ENCODE results near the gene ZNF3. TPM values are rescaled to one million over a fixed set of nuclear protein-coding genes. Genes with fewer than 3 reads are reported as not detected.

Gene ZNF3
- polyA plus RNA-seq, 1 donor (not counting 4 experiments of a cell fraction or from before 2014, with no cell fraction given) = 16.8 TPM

DNA sequence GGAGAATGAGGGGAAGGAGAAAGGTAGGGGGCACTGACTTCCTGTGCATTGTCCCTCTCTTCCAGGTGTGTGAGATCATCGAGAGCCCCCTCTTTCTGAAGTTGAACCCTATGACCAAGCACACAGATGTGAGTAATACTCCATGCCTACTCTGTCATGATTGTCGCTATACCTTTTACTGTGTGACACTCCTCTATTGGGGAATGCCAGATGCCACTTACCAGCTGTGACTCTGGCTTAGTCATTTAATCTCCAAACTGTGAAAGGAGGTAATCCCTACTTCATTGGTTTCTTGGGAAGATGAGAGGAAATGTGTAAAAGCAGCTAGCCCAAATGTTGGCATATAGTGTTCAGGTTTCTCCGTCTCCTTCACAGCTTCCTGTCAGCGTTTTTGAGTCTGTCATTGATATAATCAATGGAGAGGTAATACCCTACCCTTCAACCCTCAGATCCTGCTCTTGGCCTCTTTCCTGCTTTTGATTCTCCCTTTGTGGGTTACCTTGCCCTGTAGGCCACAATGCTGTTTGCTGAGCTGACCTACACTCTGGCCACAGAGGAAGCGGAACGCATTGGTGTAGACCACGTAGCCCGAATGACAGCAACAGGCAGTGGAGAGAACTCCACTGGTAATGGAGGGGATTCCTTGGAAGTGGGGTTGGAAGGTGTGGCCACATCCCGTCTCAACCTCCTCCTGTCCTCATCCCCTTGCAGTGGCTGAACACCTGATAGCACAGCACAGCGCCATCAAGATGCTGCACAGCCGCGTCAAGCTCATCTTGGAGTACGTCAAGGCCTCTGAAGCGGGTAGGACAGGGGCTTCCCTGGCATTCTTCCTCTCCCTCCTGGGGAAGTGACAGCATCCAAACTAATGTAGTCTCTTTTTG lies 9.2 kb upstream of the ZNF3 start:
- no peak overlapping the region for H2AFZ ChIP-seq (ENCODE audit: control insufficient read depth, low read length)
- no peak overlapping the region for H3K27ac ChIP-seq (ENCODE audit: control insufficient read depth, insufficient read depth, low read length)
- H3K9me3 ChIP-seq (ENCODE audit: control insufficient read depth, low read depth, low read length) = no peaks in the 10 kb centered on the region
- no peak for TF ChIP-seq EZH2 (IDR thresholded peaks at IDR 0.05; ENCODE audit: low read length)
- TF ChIP-seq, protein P1, sequence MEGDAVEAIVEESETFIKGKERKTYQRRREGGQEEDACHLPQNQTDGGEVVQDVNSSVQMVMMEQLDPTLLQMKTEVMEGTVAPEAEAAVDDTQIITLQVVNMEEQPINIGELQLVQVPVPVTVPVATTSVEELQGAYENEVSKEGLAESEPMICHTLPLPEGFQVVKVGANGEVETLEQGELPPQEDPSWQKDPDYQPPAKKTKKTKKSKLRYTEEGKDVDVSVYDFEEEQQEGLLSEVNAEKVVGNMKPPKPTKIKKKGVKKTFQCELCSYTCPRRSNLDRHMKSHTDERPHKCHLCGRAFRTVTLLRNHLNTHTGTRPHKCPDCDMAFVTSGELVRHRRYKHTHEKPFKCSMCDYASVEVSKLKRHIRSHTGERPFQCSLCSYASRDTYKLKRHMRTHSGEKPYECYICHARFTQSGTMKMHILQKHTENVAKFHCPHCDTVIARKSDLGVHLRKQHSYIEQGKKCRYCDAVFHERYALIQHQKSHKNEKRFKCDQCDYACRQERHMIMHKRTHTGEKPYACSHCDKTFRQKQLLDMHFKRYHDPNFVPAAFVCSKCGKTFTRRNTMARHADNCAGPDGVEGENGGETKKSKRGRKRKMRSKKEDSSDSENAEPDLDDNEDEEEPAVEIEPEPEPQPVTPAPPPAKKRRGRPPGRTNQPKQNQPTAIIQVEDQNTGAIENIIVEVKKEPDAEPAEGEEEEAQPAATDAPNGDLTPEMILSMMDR (optimal IDR thresholded peaks at IDR 0.05 in 1 of 3, IDR thresholded peaks at IDR 0.05 in 1 of 3, conservative IDR thresholded peaks at IDR 0.05 in 1 of 3; ENCODE audit: extremely low read depth in 1 of 3, insufficient read depth in 2 of 3, low read length in 3 of 3) = no peak
- H3K4me1 ChIP-seq (ENCODE audit: control insufficient read depth, extremely low read depth, insufficient read depth, low read length) = peaks cover 27% of the 10 kb centered on the region
- dilution Hi-C loops (cut with MboI; ENCODE audit: extremely low pct_ligation_motif_present, low sequenced_read_pairs) = no loop called here
- H3K4me3 ChIP-seq (ENCODE audit: control insufficient read depth in 2 of 3, extremely low read depth in 1 of 3, insufficient read depth in 2 of 3, low read depth in 1 of 3, low read length in 3 of 3) = no peak overlapping the region
- peaks cover 19% of the 10 kb centered on the region for H3K79me2 ChIP-seq (ENCODE audit: control insufficient read depth, insufficient read depth, low read length)
- FAIRE-seq (no peak), DNase-seq (ENCODE audit: low read depth, low spot score) (no peak)
- H3K9ac ChIP-seq (ENCODE audit: control insufficient read depth, extremely low read depth, insufficient read depth, low read length) = no peak overlapping the region
- peaks cover 35 to 49% of the 10 kb centered on the region in 2 experiments for H3K36me3 ChIP-seq (ENCODE audit: control insufficient read depth in 2 of 2, extremely low read depth in 1 of 2, insufficient read depth in 2 of 2, low read length in 2 of 2)
- no peaks in the 10 kb centered on the region for H3K9me1 ChIP-seq (ENCODE audit: control insufficient read depth, extremely low read depth, insufficient read depth, low read length)
- no peaks in the 10 kb centered on the region for H3K27me3 ChIP-seq (ENCODE audit: control insufficient read depth, extremely low read depth, insufficient read depth, low read length)
- H3K4me2 ChIP-seq (ENCODE audit: control insufficient read depth, extremely low read depth, insufficient read depth, low read depth, low read length) = no peak overlapping the region
- H4K20me1 ChIP-seq (ENCODE audit: control insufficient read depth, extremely low read depth, insufficient read depth, low read length) = no peaks in the 10 kb centered on the region

DNA sequence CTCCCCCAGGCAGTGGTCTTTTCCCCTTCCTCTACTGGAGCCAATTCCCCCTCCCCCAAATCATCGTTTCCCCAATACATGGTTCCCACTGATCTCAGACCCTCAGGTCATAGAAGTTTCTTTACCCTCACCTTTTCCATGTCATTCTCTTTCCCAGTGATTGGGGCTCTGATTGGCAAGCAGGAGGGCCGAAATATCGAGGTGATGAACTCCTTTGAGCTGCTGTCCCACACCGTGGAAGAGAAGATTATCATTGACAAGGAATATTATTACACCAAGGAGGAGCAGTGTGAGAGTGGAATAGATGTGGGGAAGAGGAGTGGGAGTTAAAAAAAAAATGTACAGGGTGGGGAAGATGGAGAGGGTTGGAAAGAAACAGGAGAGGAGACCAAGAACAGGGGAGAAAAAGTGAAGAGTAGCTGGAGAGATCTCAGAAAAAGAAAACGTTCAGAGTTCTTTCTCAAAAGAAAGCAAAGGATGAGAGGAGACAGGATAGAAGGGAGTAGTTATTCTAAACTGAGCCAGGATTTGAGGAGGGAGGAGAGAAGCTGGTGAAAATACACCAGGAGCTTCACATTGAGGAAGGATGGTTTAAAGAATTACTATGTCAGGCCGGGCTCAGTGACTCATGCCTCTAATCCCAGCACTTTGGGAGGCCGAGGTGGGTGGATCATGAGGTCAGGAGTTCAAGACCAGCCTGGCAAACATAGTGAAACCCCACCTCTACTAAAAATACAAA lies 8.1 kb upstream of the ZNF3 start:
- peak overlapping the region; percentile 85 for H3K27ac ChIP-seq (ENCODE audit: control insufficient read depth, insufficient read depth, low read length)
- H2AFZ ChIP-seq (ENCODE audit: control insufficient read depth, low read length) = peak overlapping the region; percentile 90
- peak overlapping the region; percentile 82 for H3K4me2 ChIP-seq (ENCODE audit: control insufficient read depth, extremely low read depth, insufficient read depth, low read depth, low read length)
- H3K4me3 ChIP-seq (ENCODE audit: control insufficient read depth in 2 of 3, extremely low read depth in 1 of 3, insufficient read depth in 2 of 3, low read depth in 1 of 3, low read length in 3 of 3) = peak overlapping the region; percentile 84 to 95 (median 89)
- no peak for TF ChIP-seq EZH2 (IDR thresholded peaks at IDR 0.05; ENCODE audit: low read length)
- TF ChIP-seq, protein P1 (optimal IDR thresholded peaks at IDR 0.05 in 1 of 3, IDR thresholded peaks at IDR 0.05 in 1 of 3, conservative IDR thresholded peaks at IDR 0.05 in 1 of 3; ENCODE audit: extremely low read depth in 1 of 3, insufficient read depth in 2 of 3, low read length in 3 of 3) = no peak
- H3K36me3 ChIP-seq (ENCODE audit: control insufficient read depth in 2 of 2, extremely low read depth in 1 of 2, insufficient read depth in 2 of 2, low read length in 2 of 2) = peaks cover 30 to 39% of the 10 kb centered on the region in 2 experiments
- H3K9ac ChIP-seq (ENCODE audit: control insufficient read depth, extremely low read depth, insufficient read depth, low read length) = peak overlapping the region; percentile 90
- FAIRE-seq = no peak
- H4K20me1 ChIP-seq (ENCODE audit: control insufficient read depth, extremely low read depth, insufficient read depth, low read length) = no peaks in the 10 kb centered on the region
- H3K4me1 ChIP-seq (ENCODE audit: control insufficient read depth, extremely low read depth, insufficient read depth, low read length) = peaks cover 27% of the 10 kb centered on the region
- dilution Hi-C loops (cut with MboI; ENCODE audit: extremely low pct_ligation_motif_present, low sequenced_read_pairs) = no loop called here
- no peak for DNase-seq (ENCODE audit: low read depth, low spot score)
- no peaks in the 10 kb centered on the region for H3K9me1 ChIP-seq (ENCODE audit: control insufficient read depth, extremely low read depth, insufficient read depth, low read length)
- no peaks in the 10 kb centered on the region for H3K9me3 ChIP-seq (ENCODE audit: control insufficient read depth, low read depth, low read length)
- peaks cover 19% of the 10 kb centered on the region for H3K79me2 ChIP-seq (ENCODE audit: control insufficient read depth, insufficient read depth, low read length)
- H3K27me3 ChIP-seq (ENCODE audit: control insufficient read depth, extremely low read depth, insufficient read depth, low read length) = no peaks in the 10 kb centered on the region

Measured in keratinocyte (primary cell).